HEK293T (cell line): ENCODE measurements around the gene CAST.

Source experiments
- ARNT ChIP-seq: fragments of 450-650 bp; IDR thresholded peaks from 2 replicates; pipeline ENCODE4 v1.6.1; 2017; ENCODE audit warnings: mild to moderate bottlenecking
- ELF4 ChIP-seq: fragments of 450-650 bp; IDR thresholded peaks from 2 replicates; pipeline ENCODE4 v1.6.1; 2017; ENCODE audit warnings: antibody characterized with exemption
- FOXA1 ChIP-seq: fragments of 450-650 bp; IDR thresholded peaks from 2 replicates; pipeline ENCODE4 v1.6.1; 2016; ENCODE audit warnings: mild to moderate bottlenecking
- HDGF ChIP-seq: fragments of 450-650 bp; IDR thresholded peaks from 2 replicates; pipeline ENCODE4 v1.6.1; 2017; ENCODE audit warnings: antibody characterized with exemption, borderline replicate concordance
- LEF1 ChIP-seq: fragments of 450-650 bp; IDR thresholded peaks from 2 replicates; pipeline ENCODE4 v1.6.1; 2017; ENCODE audit warnings: mild to moderate bottlenecking, borderline replicate concordance
- SP1 ChIP-seq: fragments of 450-650 bp; IDR thresholded peaks from 2 replicates; pipeline ENCODE4 v1.6.1; 2017
- SUZ12 ChIP-seq: fragments of 450-650 bp; IDR thresholded peaks from 2 replicates; pipeline ENCODE4 v1.6.1; 2016; ENCODE audit warnings: mild to moderate bottlenecking
- TARDBP ChIP-seq: fragments of 450-650 bp; IDR thresholded peaks from 2 replicates; pipeline ENCODE4 v1.6.1; 2016
- TF ChIP-seq, protein P1 (sequence below): fragments of 450-650 bp; IDR thresholded peaks from 2 replicates; pipeline ENCODE4 v1.6.1; 2016

DNA sequence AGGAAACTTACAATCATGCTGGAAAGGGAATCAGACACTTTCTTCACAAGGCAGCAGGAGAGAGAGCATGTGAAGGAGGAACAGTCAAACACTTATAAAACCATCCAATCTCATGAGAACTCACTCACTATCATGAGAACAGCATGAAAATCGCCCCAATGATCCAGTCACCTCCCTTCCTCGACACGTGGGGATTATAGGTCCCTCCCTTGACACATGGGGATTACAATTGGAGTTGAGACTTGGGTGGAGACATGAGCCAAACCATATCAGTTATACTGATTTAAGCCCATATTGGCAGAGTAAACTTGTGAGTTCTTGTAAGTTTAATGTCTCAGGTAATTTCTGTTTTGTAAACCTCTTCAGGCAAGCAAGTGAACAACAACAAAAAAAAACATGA lies 74.8 kb downstream of the CAST start:
- TF ChIP-seq TARDBP = no peak
- no peak for TF ChIP-seq ELF4
- no peak for TF ChIP-seq SUZ12
- TF ChIP-seq HDGF = no peak
- no peak for TF ChIP-seq LEF1
- TF ChIP-seq ARNT = no peak
- TF ChIP-seq, protein P1, sequence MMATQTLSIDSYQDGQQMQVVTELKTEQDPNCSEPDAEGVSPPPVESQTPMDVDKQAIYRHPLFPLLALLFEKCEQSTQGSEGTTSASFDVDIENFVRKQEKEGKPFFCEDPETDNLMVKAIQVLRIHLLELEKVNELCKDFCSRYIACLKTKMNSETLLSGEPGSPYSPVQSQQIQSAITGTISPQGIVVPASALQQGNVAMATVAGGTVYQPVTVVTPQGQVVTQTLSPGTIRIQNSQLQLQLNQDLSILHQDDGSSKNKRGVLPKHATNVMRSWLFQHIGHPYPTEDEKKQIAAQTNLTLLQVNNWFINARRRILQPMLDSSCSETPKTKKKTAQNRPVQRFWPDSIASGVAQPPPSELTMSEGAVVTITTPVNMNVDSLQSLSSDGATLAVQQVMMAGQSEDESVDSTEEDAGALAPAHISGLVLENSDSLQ = no peak
- TF ChIP-seq SP1 = no peak
- TF ChIP-seq FOXA1 = no peak
